Measurements from ENCODE around the gene TPP1.

Gene TPP1

GRCh38 chr11:6627762-6628241 is 8.6 kb upstream of the TPP1 start:
- DNase-seq: no peak

- no peak for DNase-seq
Observed at GRCh38 chr11:6626971-6627761, 7.9 kb upstream of the TPP1 start.

GRCh38 chr11:6625832-6626420 is 6.7 kb upstream of the TPP1 start:
- DNase-seq: no peak

GRCh38 chr11:6625156-6625831 is 6.1 kb upstream of the TPP1 start:
- no peak for DNase-seq

GRCh38 chr11:6623391-6624363 is 4.5 kb upstream of the TPP1 start:
- DNase-seq: no peak

- no peak for DNase-seq
Observed at GRCh38 chr11:6622261-6623171, 3.3 kb upstream of the TPP1 start.

GRCh38 chr11:6621711-6622211 is 2.5 kb upstream of the TPP1 start:
- no peak for DNase-seq

GRCh38 chr11:6620636-6621035 is 1.4 kb upstream of the TPP1 start:
- no peak for DNase-seq

- DNase-seq: no peak
Observed at GRCh38 chr11:6618117-6619003, 862 bp downstream of the TPP1 start.

- no peak for DNase-seq
Observed at GRCh38 chr11:6617315-6617781, 1.9 kb downstream of the TPP1 start.

- no peak for DNase-seq
Observed at GRCh38 chr11:6616596-6617250, 2.5 kb downstream of the TPP1 start.

GRCh38 chr11:6615882-6616585 is 3.2 kb downstream of the TPP1 start:
- DNase-seq: no peak

GRCh38 chr11:6615046-6615445 is 4.2 kb downstream of the TPP1 start:
- DNase-seq: no peak

- DNase-seq: no peak
Observed at GRCh38 chr11:6614446-6614845, 4.8 kb downstream of the TPP1 start.

- DNase-seq: no peak
Observed at GRCh38 chr11:6613496-6613895, 5.7 kb downstream of the TPP1 start.

GRCh38 chr11:6612213-6613041 is 6.8 kb downstream of the TPP1 start, which contains the start of gene TAF10:
TAF10 (minus strand) TSS chr11:6612216; CDS start chr11:6612189, 27 bp downstream.
- peak; percentile 60 for DNase-seq

GRCh38 chr11:6611963-6612212 is 7.3 kb downstream of the TPP1 start:
- no peak for DNase-seq

Data from NCI-H187 treated with DMSO at 0.1 percent for 48 hours (cell line).